Left ventricle myocardium inferior (tissue), 1 donor: ENCODE results near the gene EPHA3. TPM values are rescaled to one million over a fixed set of nuclear protein-coding genes. Genes with fewer than 3 reads are reported as not detected.
A peak's percentile ranks its signal among the peaks of the same experiment; 100 is the strongest.

Experiments
- DNase-seq: peaks from one replicate; pipeline ENCODE4 v3.0.0-alpha.2; 2020
- H3K27ac ChIP-seq: fragments of 200-600 bp; replicated peaks from 2 replicates; pipeline ENCODE4 v1.8.0; 2021
- H3K27me3 ChIP-seq: fragments of 200-600 bp; 2 replicates; pipeline ENCODE4 v1.8.0; 2021; ENCODE audit warnings: low read depth
- H3K36me3 ChIP-seq: fragments of 200-600 bp; 2 replicates; pipeline ENCODE4 v1.8.0; 2021
- H3K4me1 ChIP-seq: fragments of 200-600 bp; 2 replicates; pipeline ENCODE4 v1.8.0; 2021
- H3K4me3 ChIP-seq: fragments of 200-600 bp; 2 replicates; pipeline ENCODE4 v1.8.0; 2021; ENCODE audit warnings: mild to moderate bottlenecking, moderate library complexity
- H3K9me3 ChIP-seq: fragments of 200-600 bp; replicated peaks from 2 replicates; pipeline ENCODE4 v1.8.0; 2021
- CTCF ChIP-seq: fragments of 200-600 bp; IDR thresholded peaks from 2 replicates; pipeline ENCODE4 v1.8.0; 2021; ENCODE audit warnings: antibody characterized with exemption, mild to moderate bottlenecking, borderline replicate concordance
- intact Hi-C: fragments of 100-400 bp; cut with micrococcal nuclease; formaldehyde crosslinking; loops from one replicate; pipeline ENCODE4 v1.11.0; 2022
- total RNA-seq: library from RNA; stranded (reverse); fragmentation: NEBNext Ultra II Directional; extraction: Animal tissue kit (Norgen Biotek cat#: 25700); gene quantifications from one replicate; pipeline ENCODE4 v1.2.1, GENCODE V29; 2021
- donor health status: DM: no; HTN: yes; CAD: no; lungs with severe emphysema.

Gene EPHA3
- total RNA-seq, 1 donor from 2014 or later = 3.5 TPM

GRCh38 chr3:89212619-89213018 lies 105.2 kb downstream of the EPHA3 start:
- H3K4me3 ChIP-seq = no peak overlapping the region
- no peak overlapping the region for H3K27ac ChIP-seq
- H3K27me3 ChIP-seq = no peaks in the 10 kb centered on the region
- intact Hi-C loops = no loop called here
- no peak for TF ChIP-seq CTCF
- no peak for DNase-seq
- peaks cover 15% of the 10 kb centered on the region for H3K9me3 ChIP-seq
- H3K36me3 ChIP-seq = no peaks in the 10 kb centered on the region
- no peaks in the 10 kb centered on the region for H3K4me1 ChIP-seq

- peaks cover 2% of the 10 kb centered on the region for H3K9me3 ChIP-seq
- H3K27me3 ChIP-seq = no peaks in the 10 kb centered on the region
- TF ChIP-seq CTCF = no peak
- intact Hi-C loops = no loop called here
- H3K27ac ChIP-seq = no peak overlapping the region
- H3K4me1 ChIP-seq = no peaks in the 10 kb centered on the region
- no peak for DNase-seq
- peak overlapping the region; percentile 30 for H3K4me3 ChIP-seq
- H3K36me3 ChIP-seq = no peaks in the 10 kb centered on the region
Observed at GRCh38 chr3:89216016-89216739, 108.8 kb downstream of the EPHA3 start.

GRCh38 chr3:89217148-89217685 lies 109.8 kb downstream of the EPHA3 start:
- no peaks in the 10 kb centered on the region for H3K27me3 ChIP-seq
- H3K36me3 ChIP-seq = no peaks in the 10 kb centered on the region
- no peak for TF ChIP-seq CTCF
- no peaks in the 10 kb centered on the region for H3K4me1 ChIP-seq
- peak overlapping the region; percentile 30 for H3K4me3 ChIP-seq
- intact Hi-C loops = no loop called here
- no peak for DNase-seq
- no peaks in the 10 kb centered on the region for H3K9me3 ChIP-seq
- no peak overlapping the region for H3K27ac ChIP-seq

- DNase-seq = no peak
- H3K4me1 ChIP-seq = no peaks in the 10 kb centered on the region
- TF ChIP-seq CTCF = no peak
- no peaks in the 10 kb centered on the region for H3K9me3 ChIP-seq
- intact Hi-C loops = no loop called here
- H3K27me3 ChIP-seq = no peaks in the 10 kb centered on the region
- no peak overlapping the region for H3K27ac ChIP-seq
- H3K36me3 ChIP-seq = no peaks in the 10 kb centered on the region
- H3K4me3 ChIP-seq = no peak overlapping the region
Observed at GRCh38 chr3:89221924-89222323, 114.5 kb downstream of the EPHA3 start.

- no peak for DNase-seq
- no peaks in the 10 kb centered on the region for H3K27me3 ChIP-seq
- no peak overlapping the region for H3K4me3 ChIP-seq
- H3K27ac ChIP-seq = no peak overlapping the region
- H3K4me1 ChIP-seq = no peaks in the 10 kb centered on the region
- no peaks in the 10 kb centered on the region for H3K36me3 ChIP-seq
- TF ChIP-seq CTCF = no peak
- intact Hi-C loops = no loop called here
- H3K9me3 ChIP-seq = no peaks in the 10 kb centered on the region
Observed at GRCh38 chr3:89223188-89223587, 115.8 kb downstream of the EPHA3 start.
